Measurements from ENCODE around the gene SLC2A13. TPM values are rescaled to one million over a fixed set of nuclear protein-coding genes. Genes with fewer than 3 reads are reported as not detected.

SLC2A13 gene
- total and polyA plus RNA-seq, 4 donors, result 1.9 to 20.2 (median 6.9) TPM

GRCh38 chr12:40103043-40103442 is 2.8 kb downstream of the SLC2A13 start:
- Histone ChIP-seq H3K9ac (ENCODE audit: low read depth in 1 of 2, low read length in 2 of 2) (no peak overlapping the region), H3K36me3 (ENCODE audit: control insufficient read depth in 4 of 4, insufficient read depth in 3 of 4, low read depth in 1 of 4, low read length in 3 of 4) (no peaks in the 10 kb centered on the region), H3K27ac (ENCODE audit: low read depth in 1 of 2, low read length in 2 of 2) (no peak overlapping the region), H3K9me3 (ENCODE audit: control insufficient read depth in 4 of 4, low read length in 3 of 4) (no peaks in the 10 kb centered on the region), H3K4me3 (ENCODE audit: low read depth in 1 of 3, low read length in 3 of 3) (no peak overlapping the region), H3K4me1 (ENCODE audit: control insufficient read depth in 4 of 4, insufficient read depth in 4 of 4, low read length in 3 of 4) (peaks cover 9 to 32% (median 30%) of the 10 kb centered on the region in 4 donors), H3K27me3 (ENCODE audit: control insufficient read depth in 4 of 4, insufficient read depth in 4 of 4, low read length in 3 of 4) (no peaks in the 10 kb centered on the region)
- TF ChIP-seq HNF4G (IDR thresholded peaks at IDR 0.05) (no peak), RXRA (IDR thresholded peaks at IDR 0.05) (no peak), NR2F2 (IDR thresholded peaks at IDR 0.05) (no peak), EGR1 (IDR thresholded peaks at IDR 0.05; ENCODE audit: low read depth in 2 of 2) (no peak), TAF1 (conservative IDR thresholded peaks at IDR 0.05) (no peak), FOXA2 (IDR thresholded peaks at IDR 0.05) (no peak), MAX (IDR thresholded peaks at IDR 0.05) (no peak), FOXA1 (IDR thresholded peaks at IDR 0.05) (no peak)
- TF ChIP-seq, protein P1, sequence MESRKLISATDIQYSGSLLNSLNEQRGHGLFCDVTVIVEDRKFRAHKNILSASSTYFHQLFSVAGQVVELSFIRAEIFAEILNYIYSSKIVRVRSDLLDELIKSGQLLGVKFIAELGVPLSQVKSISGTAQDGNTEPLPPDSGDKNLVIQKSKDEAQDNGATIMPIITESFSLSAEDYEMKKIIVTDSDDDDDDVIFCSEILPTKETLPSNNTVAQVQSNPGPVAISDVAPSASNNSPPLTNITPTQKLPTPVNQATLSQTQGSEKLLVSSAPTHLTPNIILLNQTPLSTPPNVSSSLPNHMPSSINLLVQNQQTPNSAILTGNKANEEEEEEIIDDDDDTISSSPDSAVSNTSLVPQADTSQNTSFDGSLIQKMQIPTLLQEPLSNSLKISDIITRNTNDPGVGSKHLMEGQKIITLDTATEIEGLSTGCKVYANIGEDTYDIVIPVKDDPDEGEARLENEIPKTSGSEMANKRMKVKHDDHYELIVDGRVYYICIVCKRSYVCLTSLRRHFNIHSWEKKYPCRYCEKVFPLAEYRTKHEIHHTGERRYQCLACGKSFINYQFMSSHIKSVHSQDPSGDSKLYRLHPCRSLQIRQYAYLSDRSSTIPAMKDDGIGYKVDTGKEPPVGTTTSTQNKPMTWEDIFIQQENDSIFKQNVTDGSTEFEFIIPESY (IDR thresholded peaks at IDR 0.05), result no peak
- no peak for DNase-seq (ENCODE audit: low spot score)
- 84% methylated on average over 3 of the region's 3 CpGs for WGBS

- no peaks in the 10 kb centered on the region for H3K27me3 ChIP-seq (ENCODE audit: control insufficient read depth in 4 of 4, insufficient read depth in 4 of 4, low read length in 3 of 4)
- H3K27ac ChIP-seq (ENCODE audit: low read depth in 1 of 2, low read length in 2 of 2), result no peak overlapping the region
- H3K9me3 ChIP-seq (ENCODE audit: control insufficient read depth in 4 of 4, low read length in 3 of 4), result no peaks in the 10 kb centered on the region
- no peak for TF ChIP-seq TAF1 (conservative IDR thresholded peaks at IDR 0.05)
- no peak for TF ChIP-seq SP1 (IDR thresholded peaks at IDR 0.05)
- no peak for TF ChIP-seq EGR1 (IDR thresholded peaks at IDR 0.05; ENCODE audit: low read depth in 2 of 2)
- TF ChIP-seq, protein P2, sequence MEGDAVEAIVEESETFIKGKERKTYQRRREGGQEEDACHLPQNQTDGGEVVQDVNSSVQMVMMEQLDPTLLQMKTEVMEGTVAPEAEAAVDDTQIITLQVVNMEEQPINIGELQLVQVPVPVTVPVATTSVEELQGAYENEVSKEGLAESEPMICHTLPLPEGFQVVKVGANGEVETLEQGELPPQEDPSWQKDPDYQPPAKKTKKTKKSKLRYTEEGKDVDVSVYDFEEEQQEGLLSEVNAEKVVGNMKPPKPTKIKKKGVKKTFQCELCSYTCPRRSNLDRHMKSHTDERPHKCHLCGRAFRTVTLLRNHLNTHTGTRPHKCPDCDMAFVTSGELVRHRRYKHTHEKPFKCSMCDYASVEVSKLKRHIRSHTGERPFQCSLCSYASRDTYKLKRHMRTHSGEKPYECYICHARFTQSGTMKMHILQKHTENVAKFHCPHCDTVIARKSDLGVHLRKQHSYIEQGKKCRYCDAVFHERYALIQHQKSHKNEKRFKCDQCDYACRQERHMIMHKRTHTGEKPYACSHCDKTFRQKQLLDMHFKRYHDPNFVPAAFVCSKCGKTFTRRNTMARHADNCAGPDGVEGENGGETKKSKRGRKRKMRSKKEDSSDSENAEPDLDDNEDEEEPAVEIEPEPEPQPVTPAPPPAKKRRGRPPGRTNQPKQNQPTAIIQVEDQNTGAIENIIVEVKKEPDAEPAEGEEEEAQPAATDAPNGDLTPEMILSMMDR (IDR thresholded peaks at IDR 0.05; ENCODE audit: low read depth, low read length, missing input control), result no peak
- TF ChIP-seq, protein P3, sequence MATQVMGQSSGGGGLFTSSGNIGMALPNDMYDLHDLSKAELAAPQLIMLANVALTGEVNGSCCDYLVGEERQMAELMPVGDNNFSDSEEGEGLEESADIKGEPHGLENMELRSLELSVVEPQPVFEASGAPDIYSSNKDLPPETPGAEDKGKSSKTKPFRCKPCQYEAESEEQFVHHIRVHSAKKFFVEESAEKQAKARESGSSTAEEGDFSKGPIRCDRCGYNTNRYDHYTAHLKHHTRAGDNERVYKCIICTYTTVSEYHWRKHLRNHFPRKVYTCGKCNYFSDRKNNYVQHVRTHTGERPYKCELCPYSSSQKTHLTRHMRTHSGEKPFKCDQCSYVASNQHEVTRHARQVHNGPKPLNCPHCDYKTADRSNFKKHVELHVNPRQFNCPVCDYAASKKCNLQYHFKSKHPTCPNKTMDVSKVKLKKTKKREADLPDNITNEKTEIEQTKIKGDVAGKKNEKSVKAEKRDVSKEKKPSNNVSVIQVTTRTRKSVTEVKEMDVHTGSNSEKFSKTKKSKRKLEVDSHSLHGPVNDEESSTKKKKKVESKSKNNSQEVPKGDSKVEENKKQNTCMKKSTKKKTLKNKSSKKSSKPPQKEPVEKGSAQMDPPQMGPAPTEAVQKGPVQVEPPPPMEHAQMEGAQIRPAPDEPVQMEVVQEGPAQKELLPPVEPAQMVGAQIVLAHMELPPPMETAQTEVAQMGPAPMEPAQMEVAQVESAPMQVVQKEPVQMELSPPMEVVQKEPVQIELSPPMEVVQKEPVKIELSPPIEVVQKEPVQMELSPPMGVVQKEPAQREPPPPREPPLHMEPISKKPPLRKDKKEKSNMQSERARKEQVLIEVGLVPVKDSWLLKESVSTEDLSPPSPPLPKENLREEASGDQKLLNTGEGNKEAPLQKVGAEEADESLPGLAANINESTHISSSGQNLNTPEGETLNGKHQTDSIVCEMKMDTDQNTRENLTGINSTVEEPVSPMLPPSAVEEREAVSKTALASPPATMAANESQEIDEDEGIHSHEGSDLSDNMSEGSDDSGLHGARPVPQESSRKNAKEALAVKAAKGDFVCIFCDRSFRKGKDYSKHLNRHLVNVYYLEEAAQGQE (IDR thresholded peaks at IDR 0.05), result no peak
- TF ChIP-seq GABPA (IDR thresholded peaks at IDR 0.05 in 1 of 2, conservative IDR thresholded peaks at IDR 0.05 in 1 of 2), result no peak
- no peak for TF ChIP-seq ATF3 (IDR thresholded peaks at IDR 0.05)
- TF ChIP-seq FOXA1 (IDR thresholded peaks at IDR 0.05), result no peak
- TF ChIP-seq FOXA2 (IDR thresholded peaks at IDR 0.05), result no peak
- no peak for TF ChIP-seq MAX (IDR thresholded peaks at IDR 0.05)
- no peak for TF ChIP-seq HNF4A (conservative IDR thresholded peaks at IDR 0.05)
- TF ChIP-seq, protein P1 (IDR thresholded peaks at IDR 0.05), result no peak
- TF ChIP-seq RXRA (IDR thresholded peaks at IDR 0.05), result no peak
- TF ChIP-seq RAD21 (IDR thresholded peaks at IDR 0.05), result no peak
- no peak for TF ChIP-seq HNF4G (IDR thresholded peaks at IDR 0.05)
- no peak for TF ChIP-seq NR2F2 (IDR thresholded peaks at IDR 0.05)
- no peak for TF ChIP-seq JUND (IDR thresholded peaks at IDR 0.05)
- no peaks in the 10 kb centered on the region for H3K36me3 ChIP-seq (ENCODE audit: control insufficient read depth in 4 of 4, insufficient read depth in 3 of 4, low read depth in 1 of 4, low read length in 3 of 4)
- no peak overlapping the region for H3K4me3 ChIP-seq (ENCODE audit: low read depth in 1 of 3, low read length in 3 of 3)
- DNase-seq (ENCODE audit: low spot score), result no peak
- 94% methylated on average over 1 of the region's 1 CpG for WGBS
- H3K4me1 ChIP-seq (ENCODE audit: control insufficient read depth in 4 of 4, insufficient read depth in 4 of 4, low read length in 3 of 4), result peaks cover 9 to 29% (median 25%) of the 10 kb centered on the region in 4 donors
- H3K9ac ChIP-seq (ENCODE audit: low read depth in 1 of 2, low read length in 2 of 2), result no peak overlapping the region
Measured at GRCh38 chr12:40101747-40102146, 4.1 kb downstream of the SLC2A13 start.
